BJ (cell line): ENCODE measurements around the gene CCDC187. TPM values are rescaled to one million over a fixed set of nuclear protein-coding genes. Genes with fewer than 3 reads are reported as not detected.

ENCODE experiments used
- CTCF ChIA-PET: fragments of 350-600 bp; formaldehyde crosslinking; extraction: SDS; loops from one replicate; lab custom pipeline; 2021; ENCODE audit warnings: antibody characterized with exemption, inconsistent platforms; lab: Yijun Ruan, JAX
- POLR2A ChIA-PET: fragments of 300-600 bp; sonication (Branson Sonifier 250); formaldehyde crosslinking; extraction: SDS; loops from one replicate; lab custom pipeline; 2021; ENCODE audit warnings: antibody characterized with exemption; lab: Charles Lee
- DNase-seq: peaks from one replicate; pipeline ENCODE4 v3.0.0-alpha.2; 2011; ENCODE audit warnings: low read depth
- H3K27me3 ChIP-seq: 2 replicates; pipeline ENCODE4 v1.6.0; 2011; ENCODE audit warnings: low read length; ENCODE audit not compliant: control insufficient read depth, insufficient read depth
- H3K36me3 ChIP-seq: 2 replicates; pipeline ENCODE4 v1.5.1; 2011; ENCODE audit warnings: low read length; ENCODE audit not compliant: control insufficient read depth, insufficient read depth
- H3K4me3 ChIP-seq: 2 replicates; pipeline ENCODE4 v1.5.1; 2011; ENCODE audit warnings: low read depth, mild to moderate bottlenecking, control low read depth, low read length
- polyA plus RNA-seq: library from polyadenylated mRNA; depleted of rRNA; stranded (reverse); fragments of >200 nt; gene quantifications from 2 replicates; pipeline ENCODE4 v1.2.3, GENCODE V29; 2011
- TF ChIP-seq, protein P1 (sequence below): IDR thresholded peaks from 2 replicates; pipeline ENCODE4 v1.5.1; 2011; ENCODE audit warnings: low read depth, mild to moderate bottlenecking, control low read depth, inconsistent platforms, low read length, moderate library complexity; ENCODE audit not compliant: insufficient read depth

Gene CCDC187
- polyA plus RNA-seq, 1 experiment: not detected

DNA sequence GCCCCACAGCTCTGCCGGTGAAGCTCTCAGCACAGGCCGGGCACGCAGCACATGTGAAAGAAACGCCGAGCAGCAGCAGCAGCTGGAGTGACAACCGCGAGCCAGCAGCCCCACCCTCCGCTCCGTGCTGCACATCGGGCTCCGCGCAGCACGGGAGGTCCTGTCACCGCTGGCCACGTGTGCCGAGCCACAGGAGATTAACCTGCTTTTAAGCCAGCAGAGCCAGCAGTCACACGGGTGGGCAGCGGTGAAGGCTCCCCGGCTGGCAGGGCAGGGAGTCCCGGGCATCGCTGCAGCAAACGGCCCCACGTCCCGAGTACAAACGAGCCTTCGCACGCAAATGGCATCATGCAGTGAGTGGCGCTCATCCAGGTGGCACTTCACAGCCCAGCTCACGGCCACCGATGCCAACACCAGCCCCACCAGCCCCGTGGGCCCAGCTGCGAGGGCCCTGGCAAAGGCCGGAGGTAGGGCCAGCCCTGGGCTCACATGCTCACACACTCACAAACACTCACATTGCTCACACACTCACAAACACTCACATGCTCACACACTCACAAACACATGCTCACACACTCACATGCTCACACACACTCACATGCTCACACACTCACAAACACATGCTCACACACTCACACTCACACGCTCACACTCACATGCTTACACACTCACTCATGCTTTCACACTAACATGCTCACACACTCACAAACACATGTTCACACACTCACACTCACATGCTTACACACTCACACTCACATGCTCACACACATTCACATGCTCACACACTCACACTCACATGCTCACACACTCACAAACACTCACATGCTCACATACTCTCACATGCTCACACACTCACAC is 11.1 kb downstream of the CCDC187 start:
- Histone ChIP-seq H3K27me3 (peaks cover 3% of the 10 kb centered on the region; the same call in 1 of the 2 replicates), H3K36me3 (no peaks in the 10 kb centered on the region), H3K4me3 (no peak overlapping the region)
- TF ChIP-seq, protein P1, sequence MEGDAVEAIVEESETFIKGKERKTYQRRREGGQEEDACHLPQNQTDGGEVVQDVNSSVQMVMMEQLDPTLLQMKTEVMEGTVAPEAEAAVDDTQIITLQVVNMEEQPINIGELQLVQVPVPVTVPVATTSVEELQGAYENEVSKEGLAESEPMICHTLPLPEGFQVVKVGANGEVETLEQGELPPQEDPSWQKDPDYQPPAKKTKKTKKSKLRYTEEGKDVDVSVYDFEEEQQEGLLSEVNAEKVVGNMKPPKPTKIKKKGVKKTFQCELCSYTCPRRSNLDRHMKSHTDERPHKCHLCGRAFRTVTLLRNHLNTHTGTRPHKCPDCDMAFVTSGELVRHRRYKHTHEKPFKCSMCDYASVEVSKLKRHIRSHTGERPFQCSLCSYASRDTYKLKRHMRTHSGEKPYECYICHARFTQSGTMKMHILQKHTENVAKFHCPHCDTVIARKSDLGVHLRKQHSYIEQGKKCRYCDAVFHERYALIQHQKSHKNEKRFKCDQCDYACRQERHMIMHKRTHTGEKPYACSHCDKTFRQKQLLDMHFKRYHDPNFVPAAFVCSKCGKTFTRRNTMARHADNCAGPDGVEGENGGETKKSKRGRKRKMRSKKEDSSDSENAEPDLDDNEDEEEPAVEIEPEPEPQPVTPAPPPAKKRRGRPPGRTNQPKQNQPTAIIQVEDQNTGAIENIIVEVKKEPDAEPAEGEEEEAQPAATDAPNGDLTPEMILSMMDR: no peak
- no peak for DNase-seq
- ChIA-PET CTCF (interaction anchor here (1.7 kb wide), 1 partner anchor 9 kb away, joined by 7 read pairs; no protein-coding TSS in a partner anchor), POLR2A (no interaction called here)

DNA sequence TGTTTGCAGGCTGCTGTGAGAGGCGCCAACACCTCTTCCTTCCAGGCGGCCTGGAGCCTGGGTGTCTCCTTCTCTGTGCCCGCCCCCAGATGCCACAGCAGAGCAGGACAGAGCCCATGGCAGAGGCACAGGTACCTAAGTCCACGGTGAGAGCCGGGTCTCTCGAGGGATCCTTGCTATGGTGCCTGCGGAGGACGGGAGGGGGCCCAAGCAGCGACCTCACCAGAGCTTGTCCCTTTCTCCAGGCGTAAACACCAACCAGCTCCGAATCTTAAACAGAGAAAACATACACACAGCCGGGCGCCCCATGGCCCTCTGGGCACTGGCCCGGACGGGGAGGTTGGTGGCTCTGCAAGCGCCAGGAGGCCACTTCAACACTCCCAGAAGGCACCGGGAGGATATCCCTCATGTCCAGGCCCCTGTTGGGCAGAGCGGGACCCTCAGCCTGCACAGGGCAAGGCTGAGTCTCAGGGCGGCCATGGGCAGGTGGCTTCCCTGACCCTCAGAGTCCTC is 11.8 kb downstream of the CCDC187 start:
- TF ChIP-seq, protein P1: no peak
- ChIA-PET CTCF (interaction anchor here (1.7 kb wide), 1 partner anchor 8 kb away, joined by 7 read pairs; no protein-coding TSS in a partner anchor), POLR2A (no interaction called here)
- Histone ChIP-seq H3K36me3 (no peaks in the 10 kb centered on the region), H3K27me3 (peaks cover 5% of the 10 kb centered on the region), H3K4me3 (no peak overlapping the region)
- no peak for DNase-seq

DNA sequence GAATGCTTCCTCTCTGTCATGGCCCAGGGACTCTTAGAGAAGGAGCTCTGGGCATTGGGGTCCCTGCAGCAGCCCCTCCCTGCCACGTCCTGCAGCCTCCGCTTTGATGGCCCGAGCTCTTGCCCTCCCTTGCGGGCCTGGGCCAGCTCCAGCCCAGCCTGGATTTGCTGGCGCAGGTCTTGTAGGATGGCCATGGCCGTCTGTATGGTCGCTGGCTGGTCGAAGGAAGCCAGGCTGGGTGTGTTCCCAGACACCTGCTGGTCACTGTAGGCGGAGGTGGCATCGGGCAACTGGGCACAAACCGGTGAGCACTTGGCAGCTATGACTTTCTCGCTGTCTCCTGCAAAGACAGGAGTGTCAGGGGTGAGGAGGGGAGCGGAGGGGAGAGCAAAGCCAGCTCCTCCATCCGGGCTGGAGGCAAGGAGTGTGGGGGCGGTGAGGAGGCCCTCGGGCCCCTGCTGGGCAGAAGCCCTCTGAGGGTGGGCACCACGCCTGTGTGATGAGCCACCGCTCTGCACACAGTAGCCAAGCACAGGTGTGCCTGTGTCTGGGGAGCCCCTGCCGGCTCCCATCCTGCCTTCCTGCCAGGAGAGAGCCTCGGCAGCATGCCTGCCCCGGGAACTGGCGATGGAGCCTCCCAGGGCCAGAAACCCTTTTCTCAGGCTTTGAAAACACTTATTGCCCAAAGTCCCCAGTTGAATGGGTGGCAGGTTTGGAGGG is 12.4 kb downstream of the CCDC187 start:
- Histone ChIP-seq H3K27me3 (peaks cover 2% of the 10 kb centered on the region), H3K4me3 (no peak overlapping the region), H3K36me3 (no peaks in the 10 kb centered on the region)
- TF ChIP-seq, protein P1: no peak
- no peak for DNase-seq
- POLR2A ChIA-PET: no interaction called here
- CTCF ChIA-PET: interaction anchor here (1.7 kb wide), 1 partner anchor 8 kb away, joined by 7 read pairs; no protein-coding TSS in a partner anchor

DNA sequence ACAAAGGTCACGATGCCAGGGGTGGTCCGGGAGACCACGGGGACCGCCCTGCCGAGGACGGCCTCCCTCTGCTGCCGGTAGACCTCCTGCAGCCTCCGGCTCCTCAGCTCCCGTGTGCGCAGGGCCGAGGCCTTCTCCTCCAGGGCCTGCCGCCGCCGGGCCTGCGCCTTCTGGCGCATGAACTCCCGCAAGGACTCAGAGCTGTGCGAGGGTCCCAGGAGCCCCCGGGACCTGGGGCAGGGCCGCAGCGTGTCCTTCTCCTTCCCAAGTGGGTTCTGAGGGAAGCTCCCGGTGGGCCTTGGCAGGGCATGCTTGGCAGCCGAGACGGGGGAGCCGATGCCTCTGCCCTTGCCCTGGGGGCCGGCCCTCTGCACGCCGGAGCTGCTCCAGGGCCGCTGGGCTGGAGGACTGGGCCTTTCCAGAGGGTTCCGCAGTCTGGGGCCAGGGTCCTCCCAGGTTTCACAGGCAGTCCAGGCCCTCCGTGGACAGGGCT is 13.3 kb downstream of the CCDC187 start:
- Histone ChIP-seq H3K27me3 (peaks cover 2% of the 10 kb centered on the region), H3K4me3 (no peak overlapping the region), H3K36me3 (no peaks in the 10 kb centered on the region)
- TF ChIP-seq, protein P1: no peak
- POLR2A ChIA-PET: no interaction called here
- CTCF ChIA-PET: no interaction called here
- no peak for DNase-seq
